OCI-LY1 (cell line): Measurements from ENCODE around the gene CAPS.

Source experiments
- H2AFZ ChIP-seq: fragments of 200-600 bp; sonication (generic), shearing (Covaris generic); 2 replicates; pipeline ENCODE4 v1.6.0; 2014; ENCODE audit warnings: antibody characterized with exemption, mild to moderate bottlenecking, low read length
- H3F3A ChIP-seq: fragments of 200-600 bp; sonication (generic), shearing (Covaris generic); 2 replicates; pipeline ENCODE4 v1.6.0; 2014; ENCODE audit warnings: mild to moderate bottlenecking, antibody characterized with exemption, low read length, moderate library complexity; ENCODE audit not compliant: insufficient read depth
- H3K27ac ChIP-seq: fragments of 200-600 bp; sonication (generic); 2 replicates; pipeline ENCODE4 v1.5.1; 2014; ENCODE audit warnings: low read length, mixed run types, mild to moderate bottlenecking, low read depth; ENCODE audit not compliant: poor library complexity, severe bottlenecking
- H3K27me3 ChIP-seq: fragments of 200-600 bp; sonication (generic); 2 replicates; pipeline ENCODE4 v1.6.0; 2014; ENCODE audit warnings: antibody characterized with exemption, mild to moderate bottlenecking, low read length, moderate library complexity; ENCODE audit not compliant: insufficient read depth
- H3K36me3 ChIP-seq: fragments of 200-600 bp; sonication (generic); 2 replicates; pipeline ENCODE4 v1.6.1; 2014; ENCODE audit warnings: mild to moderate bottlenecking, antibody characterized with exemption, low read length, moderate library complexity, mixed read lengths; ENCODE audit not compliant: insufficient read depth
- H3K4me1 ChIP-seq: fragments of 200-600 bp; sonication (generic); 2 replicates; pipeline ENCODE4 v1.5.1; 2014; ENCODE audit warnings: mild to moderate bottlenecking, low read length, moderate library complexity; ENCODE audit not compliant: insufficient read depth, severe bottlenecking
- H3K4me2 ChIP-seq: fragments of 200-600 bp; sonication (generic), shearing (Covaris generic); 2 replicates; pipeline ENCODE4 v1.6.1; 2014; ENCODE audit warnings: low read length
- H3K4me3 ChIP-seq: fragments of 200-600 bp; sonication (generic); 2 replicates; pipeline ENCODE4 v1.5.1; 2014; ENCODE audit warnings: low read length, low read depth, mild to moderate bottlenecking, mixed read lengths; ENCODE audit not compliant: poor library complexity, severe bottlenecking
- H3K79me2 ChIP-seq: fragments of 200-600 bp; shearing (Covaris generic); 2 replicates; pipeline ENCODE4 v1.6.1; 2016; ENCODE audit warnings: mixed run types, low read length, mixed read lengths; ENCODE audit not compliant: insufficient read depth
- H3K9ac ChIP-seq: fragments of 200-600 bp; sonication (generic), shearing (Covaris generic); 2 replicates; pipeline ENCODE4 v1.6.1; 2014; ENCODE audit warnings: mild to moderate bottlenecking, low read length, mixed read lengths
- H3K9me2 ChIP-seq: fragments of 200-600 bp; sonication (generic), shearing (Covaris generic); 2 replicates; pipeline ENCODE4 v1.6.1; 2014; ENCODE audit warnings: low read depth, mild to moderate bottlenecking, low read length, mixed read lengths
- H3K9me3 ChIP-seq: fragments of 200-600 bp; shearing (Covaris generic); 2 replicates; pipeline ENCODE4 v1.6.1; 2014; ENCODE audit warnings: low read length, mixed read lengths
- H4K20me1 ChIP-seq: fragments of 200-600 bp; sonication (generic), shearing (Covaris generic); 2 replicates; pipeline ENCODE4 v1.6.0; 2016; ENCODE audit warnings: mild to moderate bottlenecking, low read length; ENCODE audit not compliant: insufficient read depth
- EZH2 ChIP-seq: fragments of 200-600 bp; sonication (generic), shearing (Covaris generic); IDR thresholded peaks from 2 replicates; pipeline ENCODE4 v1.8.0; 2017; ENCODE audit warnings: borderline replicate concordance, mixed run types, mild to moderate bottlenecking, antibody characterized with exemption, low read length, moderate library complexity, mixed read lengths
- TF ChIP-seq, protein P1 (sequence below): fragments of 200-600 bp; sonication (generic), shearing (Covaris generic); IDR thresholded peaks from 2 replicates; pipeline ENCODE4 v1.5.1; 2017; ENCODE audit warnings: mild to moderate bottlenecking, antibody characterized with exemption, low read length, moderate library complexity, mixed read lengths

CAPS gene

DNA sequence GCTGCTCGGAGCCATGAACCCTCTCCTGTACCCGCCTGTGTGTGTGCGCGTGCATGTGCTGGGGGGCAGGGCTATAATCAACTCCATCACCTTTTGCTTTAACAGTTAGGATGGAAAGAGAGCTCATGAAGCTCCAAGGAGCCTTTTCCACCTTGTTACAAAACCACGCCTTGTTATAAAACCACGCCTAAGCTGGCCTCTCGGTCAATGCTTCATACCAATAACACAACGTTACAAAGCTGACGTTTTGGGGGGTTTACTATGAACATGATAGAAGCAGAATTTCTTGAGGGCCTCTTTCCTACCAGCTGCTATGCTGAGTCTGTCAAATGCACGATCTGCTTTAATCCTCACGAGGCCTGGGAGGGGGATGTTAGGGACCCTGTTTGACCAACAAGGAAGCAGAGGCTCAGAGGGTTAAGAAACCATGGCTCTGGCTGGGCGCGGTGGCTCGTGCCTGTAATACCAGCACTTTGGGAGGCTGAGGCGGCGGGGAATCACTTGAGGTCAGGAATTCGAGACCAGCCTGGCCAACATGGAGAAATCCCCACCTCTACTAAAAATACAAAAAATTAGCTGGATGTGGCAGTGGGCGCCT, 11.9 kb downstream of the CAPS start:
- Histone ChIP-seq H2AFZ (no peak overlapping the region), H3K4me3 (no peak overlapping the region), H3K27me3 (no peaks in the 10 kb centered on the region), H3K36me3 (peaks cover 97% of the 10 kb centered on the region), H3K9me3 (no peaks in the 10 kb centered on the region), H3K27ac (no peak overlapping the region), H3K9me2 (no peaks in the 10 kb centered on the region), H3F3A (no peaks in the 10 kb centered on the region), H3K4me2 (no peak overlapping the region), H3K4me1 (no peaks in the 10 kb centered on the region), H3K79me2 (no peaks in the 10 kb centered on the region), H4K20me1 (no peaks in the 10 kb centered on the region), H3K9ac (no peak overlapping the region)
- TF ChIP-seq EZH2 = no peak
- TF ChIP-seq, protein P1, sequence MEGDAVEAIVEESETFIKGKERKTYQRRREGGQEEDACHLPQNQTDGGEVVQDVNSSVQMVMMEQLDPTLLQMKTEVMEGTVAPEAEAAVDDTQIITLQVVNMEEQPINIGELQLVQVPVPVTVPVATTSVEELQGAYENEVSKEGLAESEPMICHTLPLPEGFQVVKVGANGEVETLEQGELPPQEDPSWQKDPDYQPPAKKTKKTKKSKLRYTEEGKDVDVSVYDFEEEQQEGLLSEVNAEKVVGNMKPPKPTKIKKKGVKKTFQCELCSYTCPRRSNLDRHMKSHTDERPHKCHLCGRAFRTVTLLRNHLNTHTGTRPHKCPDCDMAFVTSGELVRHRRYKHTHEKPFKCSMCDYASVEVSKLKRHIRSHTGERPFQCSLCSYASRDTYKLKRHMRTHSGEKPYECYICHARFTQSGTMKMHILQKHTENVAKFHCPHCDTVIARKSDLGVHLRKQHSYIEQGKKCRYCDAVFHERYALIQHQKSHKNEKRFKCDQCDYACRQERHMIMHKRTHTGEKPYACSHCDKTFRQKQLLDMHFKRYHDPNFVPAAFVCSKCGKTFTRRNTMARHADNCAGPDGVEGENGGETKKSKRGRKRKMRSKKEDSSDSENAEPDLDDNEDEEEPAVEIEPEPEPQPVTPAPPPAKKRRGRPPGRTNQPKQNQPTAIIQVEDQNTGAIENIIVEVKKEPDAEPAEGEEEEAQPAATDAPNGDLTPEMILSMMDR = no peak

DNA sequence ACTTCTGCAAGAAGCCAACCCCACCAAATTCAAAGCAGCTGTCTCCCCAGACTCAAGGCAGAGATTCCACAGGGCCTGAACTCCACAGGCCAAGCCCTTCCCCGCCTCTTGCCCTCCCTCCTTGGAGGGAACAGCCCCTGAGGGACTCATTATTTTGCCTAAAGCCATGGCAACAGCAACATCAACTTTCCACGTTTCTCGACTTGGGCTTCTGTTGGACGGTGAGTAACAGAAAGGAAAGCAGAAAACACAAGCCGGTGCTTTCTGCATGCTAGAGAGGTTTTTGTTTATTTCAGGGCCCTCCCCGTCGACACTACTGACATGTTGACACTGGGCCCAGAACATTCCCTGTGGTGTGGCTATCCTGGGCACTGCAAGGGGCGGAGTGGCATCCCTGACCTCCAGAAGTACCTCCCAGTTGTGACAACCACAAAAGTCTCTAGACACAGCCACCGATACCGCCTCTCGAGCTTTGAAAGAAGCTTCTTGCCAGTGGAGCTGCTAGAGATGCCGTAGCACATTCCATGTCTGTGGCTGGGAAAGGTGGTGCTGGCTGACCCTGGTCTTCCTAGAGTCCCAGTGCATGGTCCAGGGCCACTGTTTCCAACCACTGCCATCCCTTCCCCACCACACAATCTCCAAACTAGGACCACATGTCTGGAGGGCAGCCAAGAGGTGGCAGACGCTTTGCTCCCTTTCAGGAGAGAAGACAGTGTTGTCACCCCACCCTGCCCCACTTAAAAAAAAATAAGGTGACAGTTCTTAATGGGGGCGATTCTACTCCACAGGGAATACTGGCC, 12.8 kb downstream of the CAPS start:
- Histone ChIP-seq H3K4me2 (no peak overlapping the region), H3K27ac (no peak overlapping the region), H2AFZ (no peak overlapping the region), H3K9me3 (no peaks in the 10 kb centered on the region), H3K4me3 (no peak overlapping the region), H3K36me3 (peaks cover 96% of the 10 kb centered on the region), H3K4me1 (no peaks in the 10 kb centered on the region), H3K9ac (no peak overlapping the region), H3K27me3 (no peaks in the 10 kb centered on the region), H3K9me2 (no peaks in the 10 kb centered on the region), H3F3A (no peaks in the 10 kb centered on the region), H3K79me2 (no peaks in the 10 kb centered on the region), H4K20me1 (no peaks in the 10 kb centered on the region)
- TF ChIP-seq, protein P1 = no peak
- no peak for TF ChIP-seq EZH2

DNA sequence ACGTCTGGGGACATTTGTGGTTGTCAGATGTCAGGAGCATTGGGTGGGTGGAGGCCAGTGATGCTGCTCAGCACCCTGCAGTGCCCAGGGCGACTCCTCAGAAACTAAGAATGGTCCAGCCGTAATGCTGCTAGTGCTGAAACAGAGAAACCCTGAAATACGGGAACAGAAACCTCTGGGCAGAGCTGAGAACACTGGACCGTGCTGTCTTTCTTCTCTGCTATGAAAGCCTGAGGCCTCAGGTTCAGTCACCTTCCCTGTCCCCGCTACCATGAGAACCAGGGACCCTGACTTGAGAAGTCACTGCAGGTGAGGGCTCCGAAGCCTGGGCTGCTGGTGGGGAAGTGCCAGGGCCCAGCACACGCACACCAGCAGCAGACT, 13.4 kb downstream of the CAPS start:
- no peak overlapping the region for H3K4me3 ChIP-seq
- H3K4me2 ChIP-seq = no peak overlapping the region
- no peak overlapping the region for H3K9ac ChIP-seq
- H2AFZ ChIP-seq = no peak overlapping the region
- no peaks in the 10 kb centered on the region for H4K20me1 ChIP-seq
- no peaks in the 10 kb centered on the region for H3K9me3 ChIP-seq
- peak overlapping the region; percentile 6 for H3K27ac ChIP-seq
- H3K79me2 ChIP-seq = no peaks in the 10 kb centered on the region
- no peaks in the 10 kb centered on the region for H3K9me2 ChIP-seq
- H3K36me3 ChIP-seq = peaks cover 95% of the 10 kb centered on the region
- TF ChIP-seq, protein P1 = no peak
- TF ChIP-seq EZH2 = no peak
- H3K4me1 ChIP-seq = no peaks in the 10 kb centered on the region
- H3F3A ChIP-seq = no peaks in the 10 kb centered on the region
- no peaks in the 10 kb centered on the region for H3K27me3 ChIP-seq
